Measurements from ENCODE around the gene TRPC5OS.

The TRPC5OS gene

DNA sequence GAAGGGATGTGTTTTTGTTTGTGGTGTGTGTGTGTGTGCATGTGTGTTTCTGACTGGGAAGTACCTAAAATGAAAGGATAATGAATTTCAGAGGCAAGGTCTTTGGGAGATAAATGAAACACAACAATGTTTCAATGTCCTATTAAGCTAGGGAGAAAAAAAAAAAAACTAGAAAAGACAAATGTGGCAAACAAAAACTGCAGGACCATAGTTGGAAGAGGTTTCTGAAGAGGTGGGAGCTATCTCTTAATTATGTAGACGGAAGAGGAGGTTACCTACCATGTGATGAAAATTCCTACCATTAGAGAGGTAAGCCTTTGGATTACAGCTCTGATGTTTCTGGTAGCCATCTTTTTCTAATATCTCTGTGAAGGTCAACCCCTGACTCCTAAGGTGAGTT is at the start of gene TRPC5OS:
Gene TRPC5OS (plus strand): TSS at position 301 of the 400 bp plus-strand sequence. CDS start 25,669 bp downstream, outside the sequence.
- no peak for DNase-seq

DNA sequence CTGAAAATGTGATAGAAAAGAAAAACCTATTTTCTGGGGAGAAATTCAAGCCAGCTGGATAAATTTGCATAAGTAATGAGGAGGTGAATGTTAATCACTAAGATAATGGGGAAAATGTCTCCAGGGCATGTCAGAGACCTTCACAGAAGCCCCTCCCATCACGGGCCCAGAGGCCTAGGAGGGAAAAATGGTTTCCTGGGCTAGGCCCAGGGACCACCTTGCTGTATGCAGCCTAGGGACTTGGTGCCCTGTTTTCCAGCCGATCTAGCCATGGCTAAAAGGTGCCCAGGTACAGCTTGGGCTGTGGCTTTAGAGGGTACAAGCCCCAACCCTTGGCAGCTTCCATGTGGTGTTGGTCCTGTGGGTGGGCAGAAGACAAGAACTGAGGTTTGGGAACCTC is 46.6 kb upstream of the TRPC5OS start:
- DNase-seq, result no peak

DNA sequence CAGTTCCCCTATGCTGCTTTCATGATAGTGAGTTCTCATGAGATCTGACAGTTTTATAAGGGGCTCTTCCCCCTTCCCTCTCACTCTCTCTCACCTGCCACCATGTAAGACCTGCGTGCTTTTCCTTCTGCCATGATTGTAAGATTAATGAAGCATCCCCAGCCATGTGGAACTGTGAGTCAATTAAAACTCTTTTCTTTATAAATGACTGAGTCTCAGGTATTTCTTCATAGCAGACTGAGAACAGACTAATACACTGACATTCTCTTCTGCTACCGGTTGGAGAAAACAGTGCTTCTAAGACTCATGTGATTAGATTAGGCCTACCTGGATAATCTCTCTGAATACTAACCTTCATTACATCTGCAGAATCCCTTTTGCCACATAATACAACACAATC is 45.4 kb upstream of the TRPC5OS start:
- DNase-seq, result no peak

DNA sequence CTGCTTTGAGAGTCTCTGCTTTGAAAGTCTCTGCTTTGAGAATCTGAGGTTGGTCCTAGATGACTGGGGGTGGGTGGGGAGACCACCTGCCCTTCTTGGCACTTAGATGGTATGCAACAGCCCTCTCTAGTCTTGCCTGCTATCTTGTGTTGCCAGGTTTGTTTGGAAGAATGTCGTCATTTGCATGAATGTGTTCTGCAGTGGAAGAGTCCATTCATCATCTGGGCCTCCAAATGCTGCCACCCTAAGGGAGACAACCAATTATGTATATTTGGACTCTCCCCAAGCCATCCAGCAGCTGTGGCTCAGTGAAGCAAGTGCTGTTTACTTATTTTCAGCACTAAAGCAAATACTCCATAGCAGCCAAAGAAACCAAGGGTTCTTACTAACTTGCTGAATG is 44.6 kb upstream of the TRPC5OS start:
- DNase-seq, result no peak

DNA sequence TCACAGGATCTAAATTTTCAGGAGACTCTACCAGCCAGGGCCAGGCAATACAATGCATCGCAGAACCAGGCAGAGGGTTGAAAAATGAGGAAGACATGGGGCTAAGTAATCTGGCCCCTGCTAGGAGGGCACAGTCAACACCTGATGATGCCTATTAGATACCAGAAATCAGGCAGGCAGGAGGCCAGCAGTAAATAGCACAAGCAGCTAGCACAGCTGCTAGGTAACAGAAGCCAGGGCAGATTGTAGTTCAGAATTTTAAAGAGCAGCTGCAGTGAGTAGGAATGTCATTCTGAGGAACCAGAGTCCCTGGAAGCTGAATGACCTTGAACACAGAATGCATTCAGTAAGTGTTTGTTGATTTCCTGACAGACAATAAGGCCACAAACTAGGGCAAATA is 38.8 kb upstream of the TRPC5OS start:
- no peak for DNase-seq

DNA sequence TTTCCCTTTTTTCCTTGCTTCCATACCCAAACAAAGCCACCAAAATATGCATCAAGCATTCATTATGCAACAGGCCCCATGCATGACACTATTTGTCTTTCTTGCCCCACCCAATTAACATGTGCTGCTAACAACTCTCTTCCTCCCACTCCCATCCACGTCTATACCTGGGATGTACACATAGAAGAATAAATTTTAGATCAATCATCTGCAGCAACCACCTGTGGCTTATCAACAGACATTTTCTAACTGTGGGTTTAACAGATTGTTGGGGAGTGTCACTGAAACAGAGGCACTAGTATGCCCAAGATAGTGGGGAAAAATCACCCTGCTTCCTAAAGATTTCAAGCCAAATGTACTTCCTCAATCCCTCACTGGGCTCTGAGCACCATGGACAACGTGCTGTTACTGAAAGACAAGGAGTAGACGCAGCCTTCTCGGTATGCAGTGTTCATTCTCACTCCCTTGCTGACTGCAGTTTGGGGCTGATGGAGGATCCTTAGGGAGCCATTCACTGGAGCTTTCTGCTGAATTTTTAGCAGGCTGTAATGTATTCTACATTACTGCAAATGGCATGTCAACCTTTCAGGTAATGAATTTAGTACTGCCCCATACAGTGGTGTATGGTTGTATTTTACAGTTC is 28.4 kb upstream of the TRPC5OS start:
- no peak for DNase-seq

DNA sequence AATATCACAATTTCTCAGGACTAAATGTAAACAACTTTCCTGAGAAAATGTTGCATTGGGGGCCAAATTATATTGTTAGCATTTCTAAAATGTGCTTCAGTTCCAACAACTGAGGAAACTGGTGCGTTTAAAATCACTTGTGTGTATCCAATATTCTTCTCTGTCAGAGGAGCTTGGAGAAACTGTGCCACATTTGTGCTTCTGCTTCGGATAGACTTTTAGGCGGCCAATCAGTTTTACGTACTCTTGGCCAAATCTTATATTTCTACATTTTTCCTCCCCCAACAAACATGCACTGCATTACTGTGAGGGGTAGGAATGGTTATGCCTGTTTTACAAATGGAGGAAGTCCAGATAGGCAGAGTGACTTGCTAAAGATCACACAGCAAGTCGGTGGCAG is 27.4 kb upstream of the TRPC5OS start:
- DNase-seq, result no peak

DNA sequence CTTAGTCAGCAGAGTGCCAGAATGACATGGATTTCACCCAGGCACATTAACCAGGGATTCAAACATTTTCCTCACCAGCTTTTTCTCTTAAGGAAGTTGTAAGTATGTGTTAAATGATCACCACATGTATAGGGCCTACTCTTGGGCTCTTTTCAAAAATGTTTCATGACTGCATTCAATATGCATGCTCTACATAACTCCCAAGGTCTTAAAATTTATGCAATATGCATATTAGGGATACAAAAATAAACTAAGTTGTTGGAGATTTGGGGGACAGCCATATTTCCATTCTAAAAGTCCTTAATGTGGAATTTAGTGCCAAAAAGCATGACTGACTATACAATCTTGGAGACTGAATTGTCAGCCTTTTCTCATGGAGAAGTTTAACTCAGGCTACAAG is 25.0 kb upstream of the TRPC5OS start:
- DNase-seq, result no peak

DNA sequence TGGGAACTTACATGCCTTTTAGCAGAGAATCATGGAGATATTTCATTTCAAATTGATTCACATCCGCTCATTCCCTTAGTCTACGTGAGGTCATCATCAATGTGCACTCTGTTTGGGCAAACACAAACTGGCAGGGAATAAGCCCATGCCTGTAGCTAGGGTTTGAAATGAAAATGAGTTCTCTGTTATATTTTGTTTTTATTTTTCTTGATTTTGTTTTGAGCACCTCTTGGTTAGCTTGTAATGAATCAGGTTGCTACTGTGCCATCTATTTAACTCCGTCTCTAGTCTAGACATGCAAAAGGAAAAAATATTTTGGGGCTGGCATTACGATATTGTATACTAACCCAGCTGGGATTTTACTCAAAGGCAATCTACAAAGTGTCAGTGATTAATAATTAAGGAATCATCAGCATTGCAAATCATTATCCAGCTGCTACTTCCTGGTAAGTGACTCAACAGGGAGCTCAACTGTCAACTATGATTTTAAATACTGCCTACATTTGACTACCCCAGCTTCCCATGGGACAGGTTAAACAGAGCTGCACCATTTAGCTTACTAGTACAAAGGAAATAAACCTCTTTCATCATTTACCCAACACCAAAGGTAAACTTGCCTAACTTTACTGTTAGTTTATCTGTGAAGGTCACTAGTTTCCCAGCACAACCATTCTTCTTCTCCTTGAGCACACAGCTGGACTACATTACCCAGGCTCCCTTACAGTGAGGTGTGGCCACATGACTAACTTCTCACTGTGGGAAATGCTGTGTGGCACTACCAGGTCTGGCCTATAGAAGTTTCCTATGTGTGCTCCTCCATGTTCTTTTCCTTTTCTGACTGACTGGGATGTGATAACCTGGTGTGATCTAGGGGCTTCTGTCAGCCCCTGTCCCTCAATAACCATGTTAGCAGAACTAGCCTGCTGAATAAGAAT is 21.2 kb upstream of the TRPC5OS start:
- no peak for DNase-seq

DNA sequence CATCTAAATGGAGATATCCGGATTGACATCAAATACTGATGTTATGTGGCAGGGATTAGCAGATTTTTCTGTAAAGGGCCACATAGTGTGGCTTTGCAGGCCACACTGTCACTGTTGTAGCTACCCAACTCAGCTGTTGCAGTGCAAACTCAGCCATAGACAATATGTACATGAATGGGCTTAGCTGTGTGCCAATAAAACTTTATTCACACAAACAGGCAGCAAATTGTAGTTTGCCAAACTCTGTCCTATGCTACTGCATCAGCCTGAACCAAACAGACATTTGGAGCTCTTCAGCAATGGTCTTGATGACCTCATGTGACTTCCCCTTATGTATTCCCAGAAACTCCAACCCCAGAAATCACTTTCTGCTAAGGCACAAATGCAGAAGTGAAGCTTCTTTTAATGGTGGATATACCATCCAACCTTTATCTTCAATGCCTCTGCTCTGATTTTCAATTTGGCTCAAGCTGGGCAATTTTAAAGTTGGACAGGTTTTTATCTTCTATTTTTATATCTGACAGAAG is 18.4 kb upstream of the TRPC5OS start:
- DNase-seq, result peak; percentile 42

DNA sequence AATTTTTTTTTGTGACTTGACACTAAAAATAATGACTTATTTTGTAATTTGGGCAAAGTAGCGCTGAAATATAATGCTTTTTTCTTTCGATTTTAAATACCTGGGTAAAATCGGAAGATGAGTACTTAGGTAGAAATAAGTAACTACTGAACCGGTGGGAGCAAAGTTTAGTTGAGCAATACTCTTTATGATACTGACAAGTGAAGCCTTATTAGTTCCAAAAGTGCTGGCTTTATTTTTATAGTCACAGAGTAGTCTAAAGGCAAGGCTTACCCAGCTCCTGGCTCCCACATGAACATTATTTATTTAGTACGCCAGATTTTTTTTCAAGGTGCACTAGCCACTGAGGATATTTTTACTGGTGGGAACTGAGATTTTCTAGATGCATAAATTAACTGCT is 14.4 kb upstream of the TRPC5OS start:
- DNase-seq, result no peak

DNA sequence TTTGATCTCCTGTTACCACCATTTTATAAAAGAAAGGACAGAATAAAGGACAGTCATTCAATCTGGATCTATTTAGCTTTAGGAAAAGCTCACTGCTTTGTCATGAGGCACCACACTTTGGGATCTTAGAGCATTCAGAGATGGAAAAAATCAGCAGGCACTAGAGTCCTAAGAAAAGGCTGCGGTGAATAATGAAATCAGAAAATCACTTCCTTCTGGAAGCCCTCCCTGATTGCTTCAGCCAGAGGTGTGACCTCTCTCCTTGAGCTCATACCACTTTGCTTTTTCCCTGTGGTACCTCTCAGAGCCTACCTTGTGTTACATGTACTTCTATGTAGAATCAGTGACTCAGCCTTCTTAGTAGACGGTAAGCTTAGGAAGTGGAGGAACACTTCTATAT is 8.7 kb upstream of the TRPC5OS start:
- DNase-seq, result no peak

DNA sequence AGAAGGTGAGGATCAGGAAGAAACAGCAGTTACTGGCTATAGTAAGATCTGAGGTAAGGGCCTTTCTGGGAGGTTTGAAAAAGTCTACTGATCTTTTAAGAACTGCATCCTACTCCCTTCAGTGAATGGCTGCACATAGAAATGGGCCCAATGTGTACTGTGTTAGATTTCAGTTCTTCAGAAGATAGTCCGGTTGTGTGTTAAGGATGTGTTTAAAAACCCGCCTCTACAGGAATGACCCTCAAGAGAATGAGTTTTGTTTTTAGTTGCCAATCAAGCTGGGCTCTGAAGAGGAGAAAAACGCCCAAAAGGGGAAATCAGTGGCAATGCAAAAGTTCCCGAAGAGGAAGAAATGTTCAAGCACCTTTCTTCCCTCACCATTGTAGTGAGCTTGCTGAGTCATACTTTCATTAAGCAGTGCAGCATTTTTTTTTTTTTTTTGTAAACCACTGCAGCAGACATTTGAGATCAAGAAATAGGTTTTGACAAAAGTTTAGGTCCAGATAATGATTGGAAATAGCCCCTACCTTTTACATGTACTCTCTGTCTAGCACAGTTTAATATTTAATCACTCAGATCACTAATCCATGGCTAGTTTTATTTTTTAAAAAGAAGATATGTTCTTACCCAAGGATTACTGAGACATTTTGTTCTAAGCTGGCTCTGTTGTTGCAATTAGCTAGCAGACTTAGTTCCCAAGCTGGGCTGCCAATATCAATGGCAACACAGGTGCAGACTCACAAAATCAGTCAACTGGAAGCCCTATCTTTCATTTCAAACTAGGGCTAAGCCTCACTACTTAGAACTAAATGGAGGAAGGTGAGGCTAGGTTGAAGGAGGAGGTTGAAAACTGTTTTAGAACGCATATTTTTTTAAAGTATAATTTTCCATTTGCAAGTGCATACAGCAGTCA is 7.0 kb upstream of the TRPC5OS start:
- peak; percentile 4 for DNase-seq

DNA sequence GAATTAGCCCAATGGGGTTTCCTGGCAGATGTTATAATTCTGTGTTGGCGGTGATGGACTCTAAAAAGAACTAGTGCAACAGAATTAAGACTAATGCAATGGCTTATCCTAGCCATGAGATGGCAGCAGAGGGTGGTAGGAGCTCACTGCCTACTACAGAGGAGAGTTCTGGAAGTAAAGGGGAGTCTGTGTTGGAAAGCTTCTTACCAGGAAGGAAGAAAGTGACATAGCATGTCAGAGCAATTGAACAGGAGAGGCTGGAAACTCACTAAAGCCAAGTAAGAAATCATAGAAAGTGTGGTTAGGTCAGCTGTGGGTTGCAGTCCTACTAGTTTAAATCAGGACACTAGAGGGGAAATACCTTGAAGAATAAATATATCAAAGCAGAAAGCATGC is 6.3 kb upstream of the TRPC5OS start:
- peak; percentile 32 for DNase-seq

DNA sequence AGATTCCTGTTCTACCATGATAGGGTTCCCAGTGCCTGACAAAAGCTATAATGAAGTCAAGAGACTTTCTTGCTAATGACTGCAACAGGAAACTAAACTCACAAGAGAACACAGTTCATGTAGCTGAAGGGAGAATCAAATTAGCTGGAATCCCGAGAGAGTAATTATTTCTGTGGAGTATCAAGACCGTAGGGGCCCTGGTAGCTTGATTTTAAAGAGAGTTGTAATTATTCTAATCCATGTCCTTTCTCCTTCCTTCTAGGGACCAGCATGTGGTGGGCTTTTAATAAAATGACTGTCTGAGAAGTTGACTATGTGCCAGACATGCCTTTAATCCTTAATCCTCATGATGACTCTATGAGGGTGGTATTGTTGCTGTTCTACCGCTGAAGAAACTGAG is 1.7 kb upstream of the TRPC5OS start:
- no peak for DNase-seq

DNA sequence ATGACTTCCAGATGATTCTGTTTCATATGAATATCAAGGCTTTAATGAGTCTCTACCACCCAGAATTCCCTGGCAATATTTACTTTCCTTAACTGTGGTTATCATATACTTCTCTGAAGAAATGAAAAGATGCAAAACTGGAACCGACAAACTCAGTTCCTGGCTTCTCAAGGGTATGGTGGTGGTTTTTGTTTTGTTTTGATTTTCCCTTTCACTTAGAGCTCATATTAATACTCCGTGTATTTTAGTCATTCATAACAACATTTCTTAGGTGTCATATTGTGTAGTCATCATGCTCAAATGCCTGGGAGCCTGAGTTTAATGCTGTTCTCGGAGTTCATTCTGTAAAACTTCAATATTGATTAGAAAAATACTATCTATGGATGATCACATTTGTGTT is 665 bp downstream of the TRPC5OS start:
- no peak for DNase-seq

DNA sequence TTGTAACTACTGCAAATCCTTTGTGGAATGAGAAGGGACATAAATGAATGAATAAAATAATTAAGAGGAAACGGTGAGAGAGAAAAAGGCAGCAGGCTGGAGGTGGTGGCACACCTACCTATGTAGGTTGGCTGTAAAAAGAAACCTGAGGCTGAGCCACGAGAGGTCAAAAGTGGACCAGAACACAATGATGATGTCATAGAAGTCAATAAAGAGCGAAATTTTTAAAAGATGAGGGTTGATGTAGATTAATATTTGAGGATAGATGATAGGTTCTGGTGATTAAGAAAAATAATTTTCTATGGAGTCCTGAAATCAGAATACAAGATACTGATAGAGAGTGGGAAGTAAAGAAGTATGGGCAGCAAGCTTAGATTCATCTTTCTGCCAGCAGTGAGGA is 1.7 kb downstream of the TRPC5OS start:
- no peak for DNase-seq

DNA sequence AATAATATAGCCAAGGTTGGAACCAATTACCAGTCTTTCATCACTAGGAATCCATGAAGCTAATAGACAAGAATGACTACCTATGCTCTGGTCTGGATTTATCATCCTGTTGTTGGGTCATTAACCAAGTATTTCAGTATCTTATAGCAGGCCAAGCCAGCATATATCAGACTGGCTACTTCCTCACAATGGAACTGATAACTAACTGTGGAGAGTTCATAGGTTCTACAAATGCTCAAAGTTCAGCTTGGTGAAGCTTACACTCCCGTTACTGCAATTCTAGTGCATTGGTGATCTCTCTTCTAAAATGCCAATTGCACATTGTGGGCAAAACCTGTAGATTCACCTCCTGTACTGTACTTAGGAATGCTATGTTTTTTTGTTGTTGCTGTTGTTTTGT is 4.8 kb downstream of the TRPC5OS start:
- DNase-seq, result no peak

DNA sequence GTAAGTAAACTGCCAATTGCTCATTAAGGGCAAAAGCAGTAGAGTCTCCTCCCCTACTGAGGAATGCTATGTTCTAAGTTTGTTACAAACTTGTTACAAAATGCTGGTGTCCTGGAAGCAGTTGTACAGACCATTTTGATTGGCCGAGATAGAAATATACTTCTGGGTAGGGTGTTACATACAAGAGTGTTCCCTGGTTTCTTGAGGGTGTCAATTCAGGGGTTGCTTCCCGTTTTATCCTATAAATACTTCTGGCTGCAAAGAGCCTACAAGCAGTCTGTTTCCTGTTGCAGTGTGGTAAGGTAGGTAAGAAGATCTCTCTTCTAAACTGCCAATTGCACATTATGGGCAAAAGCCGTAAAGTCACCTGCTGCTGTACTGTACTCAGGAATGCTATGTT is 5.7 kb downstream of the TRPC5OS start:
- no peak for DNase-seq

DNA sequence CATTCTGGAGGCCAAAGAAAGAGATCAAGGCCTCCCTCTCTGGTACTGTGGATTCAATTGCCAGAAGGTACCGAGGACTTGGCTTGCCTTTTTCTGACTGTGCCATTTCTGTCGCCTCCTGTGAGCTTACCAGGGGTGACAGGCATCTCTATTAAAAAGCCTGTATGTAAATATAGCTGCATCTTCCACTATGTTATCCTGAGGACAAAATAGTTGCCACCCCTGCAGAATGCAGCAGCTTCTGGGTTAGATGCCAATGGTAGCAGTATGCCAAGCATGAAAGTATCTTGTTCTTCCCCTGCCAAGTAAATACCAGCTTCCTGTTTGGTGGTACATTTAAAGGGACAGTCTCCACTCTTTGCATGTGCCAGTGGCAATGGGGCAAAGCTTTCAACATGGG is 10.7 kb downstream of the TRPC5OS start:
- no peak for DNase-seq

DNA sequence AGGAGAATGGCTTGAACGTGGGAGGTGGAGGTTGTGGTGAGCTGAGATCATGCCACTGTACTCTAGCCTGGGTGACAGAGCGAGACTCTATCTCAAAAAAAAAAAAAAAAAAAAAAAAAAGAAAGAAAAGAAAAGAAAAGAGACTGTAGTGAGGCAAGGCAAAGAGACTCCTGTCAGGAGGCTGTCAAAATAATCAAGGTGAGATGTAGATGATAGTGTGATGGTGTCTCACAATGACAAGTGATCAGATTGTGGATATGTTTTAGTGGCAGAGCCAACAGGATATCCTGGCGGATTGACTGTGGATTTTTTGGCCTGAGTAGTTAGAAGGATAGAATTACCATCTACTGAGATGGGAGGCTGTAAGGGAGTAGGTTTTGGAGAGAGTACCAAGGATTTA is 12.6 kb downstream of the TRPC5OS start:
- no peak for DNase-seq

DNA sequence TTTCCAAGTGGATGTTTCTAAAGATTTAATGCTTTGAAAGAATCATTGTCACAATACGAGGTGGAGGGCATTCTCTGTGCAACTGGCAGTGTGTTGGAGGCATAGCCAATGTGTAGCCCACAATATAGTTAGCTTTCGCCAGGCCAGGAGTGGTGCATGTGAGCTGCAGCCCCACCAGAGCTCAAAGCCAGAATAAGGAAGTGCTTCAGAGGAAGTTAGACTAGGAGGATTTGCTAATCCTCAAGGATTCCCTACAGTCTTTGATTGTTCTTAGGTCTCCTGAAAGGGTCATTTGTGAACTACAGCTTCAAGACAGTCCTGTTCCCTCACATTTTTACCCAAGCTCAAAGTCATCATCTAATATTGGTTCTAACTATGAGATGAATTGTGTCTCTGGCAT is 16.4 kb downstream of the TRPC5OS start:
- DNase-seq, result no peak

DNA sequence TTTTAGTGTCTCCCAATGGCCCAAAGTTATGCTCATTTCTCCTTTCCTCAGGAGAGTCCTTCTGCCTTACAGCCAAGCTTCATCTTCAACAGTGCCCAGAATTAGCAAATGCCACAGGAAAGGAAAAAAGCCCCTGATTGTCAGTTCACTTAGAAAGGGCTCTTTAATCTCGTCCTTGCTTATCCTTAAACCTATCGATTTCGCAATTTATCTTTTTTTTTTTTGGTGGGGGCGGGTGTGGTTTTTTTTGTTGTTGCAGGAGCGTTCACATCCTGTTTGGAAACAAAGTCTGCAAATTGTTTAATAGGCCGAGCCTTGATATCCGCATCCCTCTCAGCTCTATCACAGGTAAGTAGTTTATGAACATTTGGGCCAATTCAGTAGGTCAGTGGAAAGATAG is 20.2 kb downstream of the TRPC5OS start:
- no peak for DNase-seq
